ENCODE data around the gene ATP10D. TPM values are rescaled to one million over a fixed set of nuclear protein-coding genes. Genes with fewer than 3 reads are reported as not detected.
"Not testable (repeated sequence)": the region's sequence is repeated elsewhere in the genome, so short reads cannot be mapped to it uniquely, and the experiment has no call there.

ATP10D gene
- total RNA-seq, 1 experiment from 2014 or later: 2.0 TPM

- no peak overlapping the region for H3K4me3 ChIP-seq
- H3K36me3 ChIP-seq: no peaks in the 10 kb centered on the region
- DNase-seq: no peak
- no peaks in the 10 kb centered on the region for H3K27me3 ChIP-seq
- no peaks in the 10 kb centered on the region for H3K9me3 ChIP-seq
Observed at GRCh38 chr4:47550899-47551548, 65.9 kb downstream of the ATP10D start.

- Histone ChIP-seq H3K27me3 (no peaks in the 10 kb centered on the region), H3K9me3 (no peaks in the 10 kb centered on the region), H3K4me3 (no peak overlapping the region), H3K36me3 (no peaks in the 10 kb centered on the region)
- DNase-seq: no peak
Observed at GRCh38 chr4:47551682-47552081, 66.6 kb downstream of the ATP10D start.

- no peaks in the 10 kb centered on the region for H3K36me3 ChIP-seq
- no peaks in the 10 kb centered on the region for H3K27me3 ChIP-seq
- no peak for DNase-seq
- no peaks in the 10 kb centered on the region for H3K9me3 ChIP-seq
- H3K4me3 ChIP-seq: no peak overlapping the region
Observed at GRCh38 chr4:47553329-47554125, 68.5 kb downstream of the ATP10D start.

- H3K27me3 ChIP-seq, DNase-seq, H3K36me3 ChIP-seq, H3K4me3 ChIP-seq, H3K9me3 ChIP-seq: not testable (repeated sequence)
Observed at GRCh38 chr4:47555920-47556319, 70.8 kb downstream of the ATP10D start.

GRCh38 chr4:47557255-47557654 is 72.2 kb downstream of the ATP10D start:
- H3K9me3 ChIP-seq: no peaks in the 10 kb centered on the region
- H3K36me3 ChIP-seq: no peaks in the 10 kb centered on the region
- H3K4me3 ChIP-seq: no peak overlapping the region
- no peak for DNase-seq
- H3K27me3 ChIP-seq: no peaks in the 10 kb centered on the region

GRCh38 chr4:47560682-47561081 is 75.6 kb downstream of the ATP10D start:
- H3K4me3 ChIP-seq: no peak overlapping the region
- no peak for DNase-seq
- H3K27me3 ChIP-seq: no peaks in the 10 kb centered on the region
- no peaks in the 10 kb centered on the region for H3K9me3 ChIP-seq
- no peaks in the 10 kb centered on the region for H3K36me3 ChIP-seq

GRCh38 chr4:47561331-47561730 is 76.3 kb downstream of the ATP10D start:
- no peaks in the 10 kb centered on the region for H3K9me3 ChIP-seq
- DNase-seq: no peak
- H3K36me3 ChIP-seq: no peaks in the 10 kb centered on the region
- no peak overlapping the region for H3K4me3 ChIP-seq
- no peaks in the 10 kb centered on the region for H3K27me3 ChIP-seq

GRCh38 chr4:47562297-47562696 is 77.2 kb downstream of the ATP10D start:
- Histone ChIP-seq H3K9me3 (no peaks in the 10 kb centered on the region), H3K27me3 (no peaks in the 10 kb centered on the region), H3K36me3 (no peaks in the 10 kb centered on the region), H3K4me3 (no peak overlapping the region)
- DNase-seq: no peak

- Histone ChIP-seq H3K4me3 (no peak overlapping the region), H3K9me3 (no peaks in the 10 kb centered on the region), H3K27me3 (no peaks in the 10 kb centered on the region), H3K36me3 (no peaks in the 10 kb centered on the region)
- no peak for DNase-seq
Observed at GRCh38 chr4:47566566-47566965, 81.5 kb downstream of the ATP10D start.

GRCh38 chr4:47566969-47567368 is 81.9 kb downstream of the ATP10D start:
- no peak for DNase-seq
- H3K36me3 ChIP-seq: no peaks in the 10 kb centered on the region
- H3K9me3 ChIP-seq: no peaks in the 10 kb centered on the region
- no peaks in the 10 kb centered on the region for H3K27me3 ChIP-seq
- no peak overlapping the region for H3K4me3 ChIP-seq

GRCh38 chr4:47567511-47567910 is 82.4 kb downstream of the ATP10D start:
- H3K27me3 ChIP-seq: no peaks in the 10 kb centered on the region
- H3K36me3 ChIP-seq: no peaks in the 10 kb centered on the region
- H3K4me3 ChIP-seq: no peak overlapping the region
- no peaks in the 10 kb centered on the region for H3K9me3 ChIP-seq
- DNase-seq: no peak

GRCh38 chr4:47570816-47571215 is 85.7 kb downstream of the ATP10D start:
- Histone ChIP-seq H3K4me3 (no peak overlapping the region), H3K27me3 (no peaks in the 10 kb centered on the region), H3K9me3 (no peaks in the 10 kb centered on the region), H3K36me3 (no peaks in the 10 kb centered on the region)
- no peak for DNase-seq

GRCh38 chr4:47572981-47573380 is 87.9 kb downstream of the ATP10D start:
- Histone ChIP-seq H3K27me3 (no peaks in the 10 kb centered on the region), H3K4me3 (no peak overlapping the region), H3K36me3 (no peaks in the 10 kb centered on the region), H3K9me3 (no peaks in the 10 kb centered on the region)
- DNase-seq: no peak

GRCh38 chr4:47577779-47578553 is 92.9 kb downstream of the ATP10D start:
- no peaks in the 10 kb centered on the region for H3K9me3 ChIP-seq
- DNase-seq: no peak
- no peak overlapping the region for H3K4me3 ChIP-seq
- H3K27me3 ChIP-seq: no peaks in the 10 kb centered on the region
- no peaks in the 10 kb centered on the region for H3K36me3 ChIP-seq

GRCh38 chr4:47579235-47579634 is 94.2 kb downstream of the ATP10D start:
- H3K4me3 ChIP-seq: no peak overlapping the region
- H3K9me3 ChIP-seq: no peaks in the 10 kb centered on the region
- no peak for DNase-seq
- H3K27me3 ChIP-seq: no peaks in the 10 kb centered on the region
- H3K36me3 ChIP-seq: no peaks in the 10 kb centered on the region

GRCh38 chr4:47590325-47590724 is 105.2 kb downstream of the ATP10D start:
- Histone ChIP-seq H3K36me3 (no peaks in the 10 kb centered on the region), H3K4me3 (no peak overlapping the region), H3K27me3 (no peaks in the 10 kb centered on the region), H3K9me3 (no peaks in the 10 kb centered on the region)
- no peak for DNase-seq

- H3K36me3 ChIP-seq: no peaks in the 10 kb centered on the region
- H3K9me3 ChIP-seq: no peaks in the 10 kb centered on the region
- no peak for DNase-seq
- H3K4me3 ChIP-seq: no peak overlapping the region
- H3K27me3 ChIP-seq: no peaks in the 10 kb centered on the region
Observed at GRCh38 chr4:47597696-47598095, 112.6 kb downstream of the ATP10D start.
